MM.1S (cell line): ENCODE results near the gene MYO6.

Source experiments
- DNase-seq: peaks from one replicate; pipeline ENCODE4 v3.0.0-alpha.2; 2015
- H2AFZ ChIP-seq: fragments of 300-600 bp; sonication (generic); 2 replicates; pipeline ENCODE4 v1.6.0; 2016; ENCODE audit warnings: antibody characterized with exemption, low read length
- H3F3A ChIP-seq: fragments of 300-600 bp; sonication (generic); 2 replicates; pipeline ENCODE4 v1.6.1; 2016; ENCODE audit warnings: mild to moderate bottlenecking, antibody characterized with exemption, low read length, moderate library complexity, mixed read lengths; ENCODE audit not compliant: insufficient read depth
- H3K27ac ChIP-seq: fragments of 300-600 bp; sonication (generic); 2 replicates; pipeline ENCODE4 v1.5.1; 2016; ENCODE audit warnings: mild to moderate bottlenecking, low read length
- H3K27me3 ChIP-seq: fragments of 300-600 bp; sonication (generic); replicated peaks from 2 replicates; pipeline ENCODE4 v1.6.0; 2016; ENCODE audit warnings: low read length; ENCODE audit not compliant: insufficient read depth
- H3K36me3 ChIP-seq: fragments of 300-600 bp; sonication (generic); replicated peaks from 2 replicates; pipeline ENCODE4 v1.6.1; 2016; ENCODE audit warnings: mild to moderate bottlenecking, low read length, mixed read lengths; ENCODE audit not compliant: insufficient read depth
- H3K4me1 ChIP-seq: fragments of 300-600 bp; sonication (generic); 2 replicates; pipeline ENCODE4 v1.6.1; 2016; ENCODE audit warnings: low read length, mixed read lengths
- H3K4me2 ChIP-seq: fragments of 300-600 bp; sonication (generic); 2 replicates; pipeline ENCODE4 v1.6.0; 2016; ENCODE audit warnings: low read depth, low read length
- H3K4me3 ChIP-seq: fragments of 300-600 bp; sonication (generic); 2 replicates; pipeline ENCODE4 v1.5.1; 2016; ENCODE audit warnings: low read length, mixed read lengths
- H3K79me2 ChIP-seq: fragments of 300-600 bp; sonication (generic); 2 replicates; pipeline ENCODE4 v1.6.1; 2016; ENCODE audit warnings: mixed run types, low read length, mixed read lengths
- H3K9ac ChIP-seq: fragments of 300-600 bp; sonication (generic); 2 replicates; pipeline ENCODE4 v1.6.1; 2016; ENCODE audit warnings: low read length, mixed read lengths
- H3K9me2 ChIP-seq: fragments of 300-600 bp; sonication (generic); replicated peaks from 2 replicates; pipeline ENCODE4 v1.6.1; 2016; ENCODE audit warnings: mild to moderate bottlenecking, low read length, mixed read lengths; ENCODE audit not compliant: insufficient read depth
- H3K9me3 ChIP-seq: fragments of 300-600 bp; sonication (generic); replicated peaks from 2 replicates; pipeline ENCODE4 v1.6.1; 2016; ENCODE audit warnings: mild to moderate bottlenecking, low read length, mixed read lengths; ENCODE audit not compliant: insufficient read depth
- H4K20me1 ChIP-seq: fragments of 300-600 bp; sonication (generic); 2 replicates; pipeline ENCODE4 v1.6.1; 2016; ENCODE audit warnings: mild to moderate bottlenecking, low read length, moderate library complexity, mixed read lengths; ENCODE audit not compliant: insufficient read depth
- EZH2 ChIP-seq: fragments of 300-600 bp; sonication (generic); optimal IDR thresholded peaks from 2 replicates; pipeline ENCODE3; 2017; ENCODE audit warnings: low read depth, mild to moderate bottlenecking, antibody characterized with exemption, low read length, mixed read lengths
- EZH2phosphoT487 ChIP-seq: fragments of 300-600 bp; sonication (generic); IDR thresholded peaks from 2 replicates; pipeline ENCODE4 v1.6.1; 2018; ENCODE audit warnings: antibody characterized with exemption, low read length
- TF ChIP-seq, protein P1 (sequence below): fragments of 300-600 bp; sonication (generic); IDR thresholded peaks from 2 replicates; pipeline ENCODE4 v1.5.1; 2016; ENCODE audit warnings: antibody characterized with exemption, low read length, mixed read lengths

MYO6 gene

DNA sequence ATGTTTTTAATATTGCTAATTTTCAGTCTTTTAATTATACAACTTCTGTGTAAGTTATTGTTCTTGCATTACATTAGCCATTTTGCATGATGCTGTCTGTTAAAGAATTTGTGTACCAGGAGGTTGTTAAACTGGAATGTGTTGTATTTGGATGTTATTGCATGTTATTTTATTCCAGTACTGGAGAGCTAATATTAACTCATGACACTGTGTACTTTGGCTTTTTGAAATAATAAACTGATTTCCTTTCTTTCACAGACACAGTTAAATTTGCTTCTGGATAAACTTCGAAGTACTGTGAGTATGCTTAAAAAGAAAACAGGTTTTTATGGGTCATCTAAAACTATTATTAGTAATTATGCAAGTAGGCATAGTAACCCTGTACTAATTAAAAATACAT lies 121.3 kb downstream of the MYO6 start:
- H3K27ac ChIP-seq, result no peak overlapping the region
- H3K9me2 ChIP-seq, result no peaks in the 10 kb centered on the region
- H2AFZ ChIP-seq, result no peak overlapping the region
- no peak overlapping the region for H3K4me2 ChIP-seq
- H4K20me1 ChIP-seq, result no peaks in the 10 kb centered on the region
- no peaks in the 10 kb centered on the region for H3K27me3 ChIP-seq
- H3K4me3 ChIP-seq, result no peak overlapping the region
- no peaks in the 10 kb centered on the region for H3F3A ChIP-seq
- TF ChIP-seq, protein P1, sequence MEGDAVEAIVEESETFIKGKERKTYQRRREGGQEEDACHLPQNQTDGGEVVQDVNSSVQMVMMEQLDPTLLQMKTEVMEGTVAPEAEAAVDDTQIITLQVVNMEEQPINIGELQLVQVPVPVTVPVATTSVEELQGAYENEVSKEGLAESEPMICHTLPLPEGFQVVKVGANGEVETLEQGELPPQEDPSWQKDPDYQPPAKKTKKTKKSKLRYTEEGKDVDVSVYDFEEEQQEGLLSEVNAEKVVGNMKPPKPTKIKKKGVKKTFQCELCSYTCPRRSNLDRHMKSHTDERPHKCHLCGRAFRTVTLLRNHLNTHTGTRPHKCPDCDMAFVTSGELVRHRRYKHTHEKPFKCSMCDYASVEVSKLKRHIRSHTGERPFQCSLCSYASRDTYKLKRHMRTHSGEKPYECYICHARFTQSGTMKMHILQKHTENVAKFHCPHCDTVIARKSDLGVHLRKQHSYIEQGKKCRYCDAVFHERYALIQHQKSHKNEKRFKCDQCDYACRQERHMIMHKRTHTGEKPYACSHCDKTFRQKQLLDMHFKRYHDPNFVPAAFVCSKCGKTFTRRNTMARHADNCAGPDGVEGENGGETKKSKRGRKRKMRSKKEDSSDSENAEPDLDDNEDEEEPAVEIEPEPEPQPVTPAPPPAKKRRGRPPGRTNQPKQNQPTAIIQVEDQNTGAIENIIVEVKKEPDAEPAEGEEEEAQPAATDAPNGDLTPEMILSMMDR, result no peak
- no peak for TF ChIP-seq EZH2phosphoT487
- TF ChIP-seq EZH2, result no peak
- no peak for DNase-seq
- H3K4me1 ChIP-seq, result no peaks in the 10 kb centered on the region
- H3K36me3 ChIP-seq, result peaks cover 7% of the 10 kb centered on the region; the same call in 1 of the 2 replicates
- no peak overlapping the region for H3K9ac ChIP-seq
- H3K9me3 ChIP-seq, result no peaks in the 10 kb centered on the region
- no peaks in the 10 kb centered on the region for H3K79me2 ChIP-seq

DNA sequence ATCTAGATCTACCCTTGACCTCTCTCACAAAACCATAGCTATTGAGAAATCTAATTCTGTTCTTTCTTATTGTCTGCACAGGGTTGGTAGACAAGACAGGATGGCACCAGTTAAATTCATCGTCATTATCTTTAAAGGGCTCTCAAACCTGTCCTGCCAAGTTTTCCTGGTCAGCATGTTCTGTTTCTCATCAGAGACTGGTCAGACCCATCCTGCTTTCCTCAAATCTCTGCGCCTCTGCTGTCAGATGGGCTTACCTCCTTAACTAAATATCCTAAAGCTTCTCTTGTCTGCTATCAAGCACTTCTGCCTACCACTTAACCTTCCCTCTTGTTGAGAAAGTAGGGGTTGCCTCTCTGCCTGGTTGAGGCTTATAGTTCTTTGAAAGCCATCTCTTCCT lies 125.2 kb downstream of the MYO6 start:
- no peaks in the 10 kb centered on the region for H3K9me3 ChIP-seq
- TF ChIP-seq EZH2phosphoT487 (no peak), EZH2 (no peak)
- TF ChIP-seq, protein P1, result no peak
- no peaks in the 10 kb centered on the region for H4K20me1 ChIP-seq
- H3K4me2 ChIP-seq, result no peak overlapping the region
- H3K27ac ChIP-seq, result no peak overlapping the region
- no peak overlapping the region for H3K9ac ChIP-seq
- H3K4me3 ChIP-seq, result no peak overlapping the region
- H3F3A ChIP-seq, result no peaks in the 10 kb centered on the region
- no peaks in the 10 kb centered on the region for H3K79me2 ChIP-seq
- H2AFZ ChIP-seq, result no peak overlapping the region
- no peaks in the 10 kb centered on the region for H3K36me3 ChIP-seq
- no peaks in the 10 kb centered on the region for H3K27me3 ChIP-seq
- H3K9me2 ChIP-seq, result no peaks in the 10 kb centered on the region
- no peaks in the 10 kb centered on the region for H3K4me1 ChIP-seq
- DNase-seq, result no peak

DNA sequence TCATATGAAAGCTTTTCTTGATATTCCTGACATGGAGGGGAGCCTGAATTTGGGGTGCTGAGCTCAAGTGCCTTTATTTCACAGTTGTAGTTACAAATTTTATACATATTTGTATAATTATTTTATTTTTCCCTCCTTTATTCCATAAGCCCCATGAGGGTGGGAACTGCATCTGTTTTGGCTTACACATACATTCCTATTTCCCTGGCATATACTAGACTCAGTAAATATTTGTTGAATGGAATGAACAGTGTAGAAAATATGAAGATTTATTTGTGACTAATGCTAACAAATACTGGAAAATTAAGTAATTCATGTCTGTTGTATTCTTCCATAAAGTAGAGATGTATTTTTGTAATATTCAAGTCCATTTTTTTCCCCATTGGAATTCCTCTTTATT lies 127.1 kb downstream of the MYO6 start:
- H3K9me3 ChIP-seq, result no peaks in the 10 kb centered on the region
- H3K4me3 ChIP-seq, result no peak overlapping the region
- H3K79me2 ChIP-seq, result no peaks in the 10 kb centered on the region
- H3K27me3 ChIP-seq, result no peaks in the 10 kb centered on the region
- no peak overlapping the region for H2AFZ ChIP-seq
- H3K9me2 ChIP-seq, result no peaks in the 10 kb centered on the region
- H3F3A ChIP-seq, result no peaks in the 10 kb centered on the region
- H3K9ac ChIP-seq, result no peak overlapping the region
- no peaks in the 10 kb centered on the region for H3K4me1 ChIP-seq
- H3K27ac ChIP-seq, result no peak overlapping the region
- no peaks in the 10 kb centered on the region; the same call in 1 of the 2 replicates for H3K36me3 ChIP-seq
- no peak overlapping the region for H3K4me2 ChIP-seq
- H4K20me1 ChIP-seq, result no peaks in the 10 kb centered on the region
- DNase-seq, result no peak
- TF ChIP-seq EZH2 (no peak), EZH2phosphoT487 (no peak)
- TF ChIP-seq, protein P1, result no peak

DNA sequence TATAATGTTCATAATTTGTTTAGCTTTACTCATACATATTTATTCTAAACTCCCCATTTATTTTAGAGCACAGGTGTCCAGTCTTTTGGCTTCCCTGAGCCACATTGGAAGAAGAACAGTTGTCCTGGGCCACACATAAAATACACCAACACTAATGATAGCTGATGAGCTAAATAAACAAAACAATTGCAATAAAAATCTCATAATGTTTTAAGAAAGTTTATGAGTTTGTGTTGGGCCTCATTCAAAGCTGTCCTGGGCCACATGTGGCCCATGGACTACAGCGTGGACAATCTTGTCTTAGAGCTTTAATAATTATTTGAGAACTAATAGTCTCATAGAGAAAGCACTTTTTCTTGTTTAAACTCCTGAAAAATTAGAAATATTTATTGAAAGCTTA lies 131.3 kb downstream of the MYO6 start:
- Histone ChIP-seq H3K36me3 (peaks cover 2% of the 10 kb centered on the region; the same call in 1 of the 2 replicates), H2AFZ (no peak overlapping the region), H3K27me3 (no peaks in the 10 kb centered on the region), H3K27ac (no peak overlapping the region), H3K4me2 (no peak overlapping the region), H3K9ac (no peak overlapping the region), H3K9me3 (no peaks in the 10 kb centered on the region), H3K79me2 (no peaks in the 10 kb centered on the region), H3F3A (no peaks in the 10 kb centered on the region), H3K4me1 (no peaks in the 10 kb centered on the region), H4K20me1 (no peaks in the 10 kb centered on the region), H3K9me2 (no peaks in the 10 kb centered on the region), H3K4me3 (no peak overlapping the region)
- TF ChIP-seq EZH2phosphoT487, result no peak
- no peak for TF ChIP-seq EZH2
- TF ChIP-seq, protein P1, result no peak
- DNase-seq, result no peak
